Common myeloid progenitor, CD34-positive (primary cell): ENCODE data around the gene DECR2.

Experiments
- CTCF ChIA-PET: fragments of 350-600 bp; sonication (Branson Sonifier 250); formaldehyde crosslinking; loops from one replicate; lab custom pipeline; 2021; ENCODE audit warnings: antibody characterized with exemption; lab: Charles Lee
- POLR2A ChIA-PET: fragments of 350-600 bp; sonication (Branson Sonifier 250); formaldehyde crosslinking; loops from one replicate; lab custom pipeline; 2021; ENCODE audit warnings: antibody characterized with exemption; lab: Charles Lee
- DNase-seq, 3 donors: peaks; one replicate each; pipeline versions ENCODE4 v3.0.0 to v3.0.0-alpha.2; 2013
- H3K27ac ChIP-seq, 2 experiments: 1 replicate in 1 of 2; 2 replicates in 1 of 2; pipeline ENCODE4 v1.7.0; 2013; ENCODE audit warnings: inconsistent platforms in 2 of 2, low read length in 2 of 2, mild to moderate bottlenecking in 2 of 2, low read depth in 1 of 2, moderate library complexity in 1 of 2; ENCODE audit not compliant: severe bottlenecking in 2 of 2, insufficient read depth in 1 of 2, poor library complexity in 1 of 2
- H3K27me3 ChIP-seq, 5 experiments: replicated peaks in 2 of 5; 1 replicate in 3 of 5; 2 replicates in 2 of 5; pipeline versions ENCODE4 v1.6.1 to v1.7.0; 2013; ENCODE audit warnings: low read length in 4 of 5, mild to moderate bottlenecking in 2 of 5, moderate library complexity in 2 of 5, inconsistent platforms in 1 of 5; ENCODE audit not compliant: insufficient read depth in 5 of 5, control insufficient read depth in 4 of 5
- H3K36me3 ChIP-seq, 4 experiments: 1 replicate in 2 of 4; 2 replicates in 2 of 4; pipeline versions ENCODE4 v1.6.1 to v1.7.0; 2013; ENCODE audit warnings: low read length in 3 of 4, control low read depth in 1 of 4, mild to moderate bottlenecking in 1 of 4; ENCODE audit not compliant: control insufficient read depth in 4 of 4, insufficient read depth in 4 of 4
- H3K4me1 ChIP-seq, 4 experiments: 1 replicate in 3 of 4; 2 replicates in 1 of 4; pipeline versions ENCODE4 v1.6.1 to v1.7.1; 2013; ENCODE audit warnings: low read length in 3 of 4, mild to moderate bottlenecking in 3 of 4, control low read depth in 1 of 4, inconsistent platforms in 1 of 4, moderate library complexity in 1 of 4; ENCODE audit not compliant: control insufficient read depth in 4 of 4, insufficient read depth in 4 of 4; ENCODE audit errors: control extremely low read depth in 1 of 4
- H3K4me3 ChIP-seq, 7 experiments: 1 replicate in 4 of 7; 2 replicates in 3 of 7; pipeline versions ENCODE4 v1.5.1 to v1.7.0; 2013; ENCODE audit warnings: mild to moderate bottlenecking in 7 of 7, low read length in 6 of 7, moderate library complexity in 6 of 7, inconsistent platforms in 2 of 7, low read depth in 2 of 7, control low read depth in 1 of 7; ENCODE audit not compliant: insufficient read depth in 4 of 7, control insufficient read depth in 1 of 7; ENCODE audit errors: extremely low read depth in 1 of 7
- H3K9me3 ChIP-seq, 5 experiments: 1 replicate in 4 of 5; 2 replicates in 1 of 5; pipeline versions ENCODE4 v1.6.1 to v1.7.1; 2013; ENCODE audit warnings: low read length in 4 of 5, mild to moderate bottlenecking in 2 of 5, inconsistent platforms in 1 of 5, low read depth in 1 of 5, moderate library complexity in 1 of 5; ENCODE audit not compliant: control insufficient read depth in 4 of 5, insufficient read depth in 2 of 5; ENCODE audit errors: control extremely low read depth in 1 of 5
- WGBS: methylation state at CpG from one replicate; pipeline ENCODE4 v1.1.5; 2013; ENCODE audit not compliant: insufficient coverage; 5-methylcytosine and 5-hydroxymethylcytosine counted together

DECR2 gene

GRCh38 chr16:380762-381011 lies 21.0 kb upstream of the DECR2 start:
- 3% methylated on average over 5 of the region's 12 CpGs for WGBS
- no peaks in the 10 kb centered on the region for H3K27me3 ChIP-seq
- peak overlapping the region in 6 of 7 experiments; percentile 59 to 80 (median 72) for H3K4me3 ChIP-seq
- H3K9me3 ChIP-seq = no peaks in the 10 kb centered on the region
- no peak overlapping the region for H3K27ac ChIP-seq
- peaks cover 0 to 20% (median 10%) of the 10 kb centered on the region in 4 experiments for H3K36me3 ChIP-seq
- peaks cover 0 to 36% (median 29%) of the 10 kb centered on the region in 4 experiments for H3K4me1 ChIP-seq
- no peak for DNase-seq
- CTCF ChIA-PET = interaction anchor here (0.8 to 1.7 kb wide), 2 partner anchors 14 to 146 kb away, joined by 3 to 5 read pairs; no protein-coding TSS in a partner anchor
- POLR2A ChIA-PET = interaction anchor here (2.5 kb wide), 1 partner anchor 10 kb away, joined by 7 read pairs; the partner anchor contains the start of gene MRPL28

GRCh38 chr16:381012-381788 lies 20.5 kb upstream of the DECR2 start:
- no peak for DNase-seq
- Histone ChIP-seq H3K9me3 (no peaks in the 10 kb centered on the region), H3K36me3 (peaks cover 0 to 14% (median 7%) of the 10 kb centered on the region in 4 experiments), H3K27me3 (no peaks in the 10 kb centered on the region), H3K4me1 (peaks cover 0 to 36% (median 29%) of the 10 kb centered on the region in 4 experiments), H3K27ac (no peak overlapping the region), H3K4me3 (peak overlapping the region; percentile 59 to 80 (median 71))
- POLR2A ChIA-PET = interaction anchor here (2.5 kb wide), 1 partner anchor 10 kb away, joined by 7 read pairs; the partner anchor contains the start of gene MRPL28
- WGBS = 1% methylated on average over 63 of the region's 73 CpGs
- CTCF ChIA-PET = interaction anchor here (0.8 to 1.7 kb wide), 2 partner anchors 14 to 146 kb away, joined by 3 to 5 read pairs; no protein-coding TSS in a partner anchor

GRCh38 chr16:381789-382717 lies 19.6 kb upstream of the DECR2 start, which contains the start of gene PGAP6:
Gene PGAP6, minus strand, starts transcription at chr16:381978. Its CDS starts 157 bp downstream, at chr16:381821.
- Histone ChIP-seq H3K27me3 (no peaks in the 10 kb centered on the region), H3K36me3 (peaks cover 0 to 6% (median 3%) of the 10 kb centered on the region in 4 experiments), H3K4me3 (peak within 1 kb of the TSS; percentile 65 to 88 (median 80)), H3K27ac (peak within 1 kb of the TSS in 1 of 2 experiments; percentile 34), H3K4me1 (peaks cover 0 to 39% (median 31%) of the 10 kb centered on the region in 4 experiments), H3K9me3 (no peaks in the 10 kb centered on the region)
- under 1% methylated on average over 111 of the region's 123 CpGs for WGBS
- DNase-seq = peak in 2 of 3 donors; percentile 50 to 61
- POLR2A ChIA-PET = interaction anchor here (0.5 kb wide), 1 partner anchor 50 kb away, joined by 4 read pairs; no protein-coding TSS in a partner anchor
- CTCF ChIA-PET = interaction anchor here (1.7 kb wide), 1 partner anchor 15 kb away, joined by 5 read pairs; no protein-coding TSS in a partner anchor

GRCh38 chr16:383326-384051 lies 18.2 kb upstream of the DECR2 start:
- peak in 2 of 3 donors; percentile 64 to 77 for DNase-seq
- no peak overlapping the region for H3K27ac ChIP-seq
- H3K4me3 ChIP-seq = peak overlapping the region in 6 of 7 experiments; percentile 68 to 88 (median 79)

GRCh38 chr16:386641-387156 lies 15.0 kb upstream of the DECR2 start:
- H3K9me3 ChIP-seq = no peaks in the 10 kb centered on the region
- DNase-seq = no peak
- no peaks in the 10 kb centered on the region for H3K27me3 ChIP-seq
- peaks cover 0 to 31% (median 21%) of the 10 kb centered on the region in 4 experiments for H3K4me1 ChIP-seq
- H3K4me3 ChIP-seq = no peak overlapping the region
- 85% methylated on average over 18 of the region's 19 CpGs for WGBS
- ChIA-PET POLR2A (interaction anchor here (1.1 kb wide), 1 partner anchor 11 kb away, joined by 4 read pairs; no protein-coding TSS in a partner anchor), CTCF (interaction anchor here (0.6 to 1.1 kb wide), 4 partner anchors 10 to 39 kb away, joined by 4 to 5 read pairs (median 4); partner anchors contain the start of gene RAB11FIP3)
- H3K36me3 ChIP-seq = no peaks in the 10 kb centered on the region
- no peak overlapping the region for H3K27ac ChIP-seq

More at GRCh38 chr16:383326-384051, 18.2 kb upstream of the DECR2 start:
- Histone ChIP-seq H3K27me3 (no peaks in the 10 kb centered on the region), H3K36me3 (no peaks in the 10 kb centered on the region), H3K9me3 (no peaks in the 10 kb centered on the region), H3K4me1 (peaks cover 0 to 39% (median 31%) of the 10 kb centered on the region in 4 experiments)
- WGBS = 18% methylated on average over 32 of the region's 33 CpGs
- ChIA-PET CTCF (interaction anchor here (0.5 to 1.4 kb wide), 4 partner anchors 9 to 200 kb away, joined by 3 to 4 read pairs (median 3); no protein-coding TSS in a partner anchor), POLR2A (no interaction called here)
